HG03196 (cell line): ENCODE results near the gene HCST.

Experiments used
- ATAC-seq: cut with Tn5 transposase; IDR thresholded peaks from one replicate; pipeline ENCODE4 v1.9.1; 2021; ENCODE audit not compliant: unreplicated experiment

HCST gene

GRCh38 chr19:35935911-35936737 lies 33.8 kb downstream of the HCST start, which contains the start of gene LRFN3:
Gene LRFN3, plus strand, starts transcription at chr19:35936374. Its CDS starts 3,052 bp downstream, at chr19:35939426.
- ATAC-seq: no peak

- no peak for ATAC-seq
Observed at GRCh38 chr19:35936738-35937268, 34.5 kb downstream of the HCST start.

- ATAC-seq: no peak
Observed at GRCh38 chr19:35937345-35938281, 35.3 kb downstream of the HCST start.

- no peak for ATAC-seq
Observed at GRCh38 chr19:35938282-35939224, 36.2 kb downstream of the HCST start.

- ATAC-seq: no peak
Observed at GRCh38 chr19:35939307-35940077, 37.2 kb downstream of the HCST start.

- ATAC-seq: no peak
Observed at GRCh38 chr19:35940078-35940775, 37.9 kb downstream of the HCST start.

- ATAC-seq: no peak
Observed at GRCh38 chr19:35940839-35941238, 38.5 kb downstream of the HCST start.

GRCh38 chr19:35942235-35942634 lies 39.9 kb downstream of the HCST start:
- no peak for ATAC-seq

- ATAC-seq: no peak
Observed at GRCh38 chr19:35943321-35944301, 41.3 kb downstream of the HCST start.

GRCh38 chr19:35944556-35944955 lies 42.2 kb downstream of the HCST start:
- no peak for ATAC-seq

- no peak for ATAC-seq
Observed at GRCh38 chr19:35945121-35945790, 42.9 kb downstream of the HCST start.

GRCh38 chr19:35946203-35946602 lies 43.9 kb downstream of the HCST start:
- no peak for ATAC-seq

- ATAC-seq: no peak
Observed at GRCh38 chr19:35949131-35949530, 46.8 kb downstream of the HCST start.
